NAMALWA (cell line): ENCODE measurements around the gene CACNB1.
"Not testable (repeated sequence)": the region's sequence is repeated elsewhere in the genome, so short reads cannot be mapped to it uniquely, and the experiment has no call there.

Source experiments
- DNase-seq: peaks from one replicate; pipeline ENCODE4 v3.0.0-alpha.2; 2015; ENCODE audit warnings: low spot score

CACNB1 gene

GRCh38 chr17:39151150-39151942, 46.1 kb downstream of the CACNB1 start, which contains the start of gene PLXDC1:
Gene PLXDC1, minus strand, starts transcription at chr17:39151637. Its CDS starts 200 bp downstream, at chr17:39151437.
- DNase-seq, result no peak

- DNase-seq, result no peak
These were observed 46.7 kb downstream of the CACNB1 start for GRCh38 chr17:39150795-39151149.

DNA sequence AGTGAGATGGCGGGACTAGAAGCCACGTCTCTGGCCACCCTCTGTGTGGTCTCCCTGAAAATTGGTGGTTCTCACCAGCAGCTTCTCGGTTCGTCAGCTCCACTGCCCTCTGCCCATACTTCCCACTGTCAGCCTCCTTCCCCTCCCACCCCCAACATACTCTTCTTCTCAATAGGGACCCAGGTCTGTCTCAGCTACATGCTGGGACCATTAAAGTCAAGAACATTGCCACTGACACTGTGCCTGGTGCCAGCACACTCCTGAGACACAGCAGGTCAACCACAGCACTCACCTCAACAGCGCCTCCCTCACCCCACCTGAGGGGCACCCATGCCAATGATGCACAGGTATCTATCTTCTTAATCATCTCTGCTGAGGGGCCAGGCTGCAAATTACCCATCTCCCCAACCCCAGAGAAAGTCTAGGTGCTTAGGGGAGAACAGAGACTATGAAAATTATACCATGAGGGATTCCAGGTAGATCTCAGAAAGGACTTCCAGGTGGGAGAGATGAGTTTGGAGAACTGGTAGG, 47.3 kb downstream of the CACNB1 start:
- DNase-seq, result no peak

- DNase-seq, result no peak
These were observed 50.0 kb downstream of the CACNB1 start for GRCh38 chr17:39147221-39148185.

- no peak for DNase-seq
These were observed 51.2 kb downstream of the CACNB1 start for GRCh38 chr17:39146273-39146672.

GRCh38 chr17:39145143-39145542, 52.3 kb downstream of the CACNB1 start:
- DNase-seq, result no peak

- no peak for DNase-seq
These were observed 53.0 kb downstream of the CACNB1 start for GRCh38 chr17:39144416-39144840.

- DNase-seq, result no peak
These were observed 53.8 kb downstream of the CACNB1 start for GRCh38 chr17:39143552-39144093.

DNA sequence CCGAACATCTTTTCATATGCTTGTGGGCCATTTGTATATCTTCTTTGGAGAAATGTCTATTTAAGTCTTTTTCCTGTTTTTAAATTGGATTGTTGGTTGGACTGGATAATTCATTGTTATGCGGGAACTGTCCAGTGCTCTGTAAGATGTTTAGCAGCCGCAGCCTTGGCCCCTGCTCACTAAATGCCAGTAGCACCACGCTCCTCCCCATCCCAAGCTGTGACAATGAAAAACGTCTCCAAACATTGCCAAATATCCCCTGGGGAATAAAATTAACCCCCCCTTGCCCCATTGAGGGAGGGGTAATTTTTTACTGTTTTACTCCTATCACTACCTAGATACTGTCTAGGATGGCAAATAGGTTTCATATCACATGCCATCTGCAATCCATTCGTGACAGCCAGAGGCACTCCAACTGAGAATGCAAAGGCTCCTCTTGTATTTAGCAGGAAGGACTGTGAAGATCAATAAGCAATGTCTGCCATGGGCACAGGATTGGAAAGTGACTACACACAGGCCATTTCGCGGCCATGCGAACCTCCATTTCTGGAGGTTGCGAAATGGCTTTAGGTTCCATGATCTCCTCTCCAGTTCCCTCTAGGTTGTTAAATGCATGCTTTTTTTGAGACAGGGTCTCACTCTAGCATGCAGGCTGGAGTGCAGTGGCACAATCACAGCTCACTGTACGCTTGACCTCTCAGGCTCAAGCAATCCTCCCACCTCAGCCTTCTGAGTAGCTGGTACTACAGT, 55.4 kb downstream of the CACNB1 start:
- no peak for DNase-seq

DNA sequence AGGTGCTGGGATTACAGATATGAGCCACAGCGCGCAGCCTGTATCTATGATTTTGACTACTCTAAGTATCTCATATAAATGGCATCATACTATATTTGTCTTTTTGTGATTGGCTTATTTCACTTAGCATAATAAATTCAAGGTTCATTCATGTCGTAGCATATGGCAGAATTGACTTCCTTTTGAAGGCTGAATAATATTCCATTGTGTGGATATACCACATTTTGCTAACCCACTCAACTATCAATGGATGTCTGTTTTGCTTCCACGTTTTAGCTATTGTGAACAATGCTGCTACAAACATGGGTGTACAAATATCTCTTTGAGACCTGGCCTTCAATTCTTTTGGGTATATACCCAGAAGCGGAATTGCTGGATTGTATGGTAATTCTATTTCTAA, 56.2 kb downstream of the CACNB1 start:
- DNase-seq, result no peak

DNA sequence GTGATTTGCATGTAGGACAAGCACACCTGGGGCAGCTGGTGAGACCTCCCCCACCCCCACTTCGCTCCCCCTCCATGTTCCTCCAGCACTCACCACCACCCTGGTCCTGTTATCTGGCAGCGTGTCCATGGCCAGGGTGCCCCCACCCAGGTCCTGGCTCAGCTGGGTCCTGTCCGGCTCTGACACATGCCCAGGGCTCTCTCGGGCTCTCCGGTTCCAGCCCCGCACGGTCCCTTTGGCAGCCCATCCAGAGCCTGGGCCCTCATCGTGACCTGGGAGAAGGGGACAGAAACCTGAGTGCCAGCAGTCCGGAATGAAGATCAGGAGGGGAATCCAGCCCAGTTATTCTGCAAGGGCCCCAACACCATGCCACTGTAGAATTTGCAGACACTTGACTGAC, 57.9 kb downstream of the CACNB1 start:
- DNase-seq, result no peak

- no peak for DNase-seq
These were observed 58.3 kb downstream of the CACNB1 start for GRCh38 chr17:39139161-39139511.

GRCh38 chr17:39138431-39139160, 58.9 kb downstream of the CACNB1 start:
- no peak for DNase-seq

GRCh38 chr17:39134878-39135277, 62.6 kb downstream of the CACNB1 start:
- no peak for DNase-seq

DNA sequence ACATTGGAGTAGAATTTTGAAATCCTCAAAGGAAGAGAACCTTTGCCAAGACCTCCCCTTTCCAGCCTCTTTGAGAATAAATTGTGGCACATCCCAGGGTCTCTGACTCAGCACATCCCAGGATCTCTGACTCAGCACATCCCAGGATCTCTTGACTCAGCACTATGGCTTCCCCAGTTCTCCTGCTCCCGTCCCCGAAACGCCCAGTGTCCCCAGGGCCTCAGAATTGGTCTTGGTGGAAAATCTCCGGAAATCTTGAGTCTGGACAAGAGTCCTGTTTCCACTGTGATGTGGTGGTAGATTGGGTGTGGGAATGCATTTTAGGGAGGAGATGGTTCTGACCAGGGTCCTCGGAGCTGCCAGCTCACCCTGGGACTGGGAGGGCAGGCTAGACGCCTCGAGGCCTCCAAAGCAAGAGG, 65.3 kb downstream of the CACNB1 start:
- DNase-seq, result no peak

DNA sequence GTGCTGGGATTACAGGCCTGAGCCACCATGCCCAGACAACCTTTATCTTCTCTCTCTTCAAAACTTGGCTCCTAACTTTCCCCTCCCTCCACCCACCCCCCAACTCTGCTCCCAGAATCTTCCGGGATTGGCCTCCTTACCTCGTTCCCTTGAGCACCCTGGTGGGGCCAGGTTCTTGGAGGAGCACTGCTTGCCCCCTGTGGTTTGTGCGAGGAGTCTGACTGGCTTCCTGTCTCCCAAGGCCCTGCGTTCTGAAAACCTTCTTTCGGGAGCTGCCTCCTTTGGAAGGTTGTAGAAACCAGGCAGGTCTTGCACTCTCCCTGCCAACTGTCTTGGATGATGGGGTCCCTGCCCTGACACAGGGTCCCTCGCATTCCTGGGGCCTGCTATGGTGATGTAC, 65.9 kb downstream of the CACNB1 start:
- no peak for DNase-seq

DNA sequence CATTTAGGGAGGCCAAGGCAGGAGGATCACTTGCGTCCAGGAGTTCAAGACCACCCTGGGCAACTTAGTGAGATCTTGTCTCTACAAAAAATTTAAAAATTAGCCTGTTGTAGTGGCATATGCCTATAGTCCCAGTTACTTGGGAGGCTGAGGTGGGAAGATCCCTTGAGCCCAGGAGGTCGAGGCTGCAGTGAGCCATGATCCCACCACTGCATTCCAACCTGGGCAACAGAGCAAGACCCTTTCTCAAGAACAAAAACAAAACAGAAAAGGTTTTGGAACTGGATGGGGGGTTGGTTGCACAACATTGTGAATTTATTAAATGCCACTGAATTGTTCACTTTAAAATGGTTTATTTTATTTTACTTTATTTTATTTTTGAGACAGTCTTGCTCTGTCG, 67.3 kb downstream of the CACNB1 start:
- no peak for DNase-seq

- not testable (repeated sequence) for DNase-seq
These were observed 67.9 kb downstream of the CACNB1 start for GRCh38 chr17:39129544-39129943.

DNA sequence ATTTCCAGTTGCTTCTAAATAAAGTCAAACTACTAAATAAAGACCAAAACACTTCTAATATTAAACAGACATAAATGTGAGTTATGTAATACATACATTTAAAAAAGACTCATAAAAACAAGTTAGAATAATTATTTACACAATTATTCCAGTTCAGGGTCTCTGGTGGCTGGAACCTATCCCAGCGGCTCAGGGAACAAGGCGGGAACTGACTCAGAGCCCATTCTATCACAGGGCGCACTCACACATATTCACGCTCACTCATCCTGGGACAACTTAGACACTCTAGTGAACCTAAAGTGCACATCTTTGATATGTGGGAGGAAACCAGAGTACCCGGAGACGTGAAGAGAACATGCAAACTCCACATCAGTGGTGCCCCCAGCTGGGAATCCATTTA, 71.0 kb downstream of the CACNB1 start:
- DNase-seq, result no peak

- DNase-seq, result no peak
These were observed 72.2 kb downstream of the CACNB1 start for GRCh38 chr17:39125143-39125875.
